SKM-1 treated with dmso at 0.1 percent for 144 hours (cell line): ENCODE measurements around the gene ARHGAP18.

ENCODE experiments used
- DNase-seq: peaks from one replicate; lab custom pipeline; 2025; ENCODE audit not compliant: unreplicated experiment; lab: John Stamatoyannopoulos, UW

The ARHGAP18 gene

DNA sequence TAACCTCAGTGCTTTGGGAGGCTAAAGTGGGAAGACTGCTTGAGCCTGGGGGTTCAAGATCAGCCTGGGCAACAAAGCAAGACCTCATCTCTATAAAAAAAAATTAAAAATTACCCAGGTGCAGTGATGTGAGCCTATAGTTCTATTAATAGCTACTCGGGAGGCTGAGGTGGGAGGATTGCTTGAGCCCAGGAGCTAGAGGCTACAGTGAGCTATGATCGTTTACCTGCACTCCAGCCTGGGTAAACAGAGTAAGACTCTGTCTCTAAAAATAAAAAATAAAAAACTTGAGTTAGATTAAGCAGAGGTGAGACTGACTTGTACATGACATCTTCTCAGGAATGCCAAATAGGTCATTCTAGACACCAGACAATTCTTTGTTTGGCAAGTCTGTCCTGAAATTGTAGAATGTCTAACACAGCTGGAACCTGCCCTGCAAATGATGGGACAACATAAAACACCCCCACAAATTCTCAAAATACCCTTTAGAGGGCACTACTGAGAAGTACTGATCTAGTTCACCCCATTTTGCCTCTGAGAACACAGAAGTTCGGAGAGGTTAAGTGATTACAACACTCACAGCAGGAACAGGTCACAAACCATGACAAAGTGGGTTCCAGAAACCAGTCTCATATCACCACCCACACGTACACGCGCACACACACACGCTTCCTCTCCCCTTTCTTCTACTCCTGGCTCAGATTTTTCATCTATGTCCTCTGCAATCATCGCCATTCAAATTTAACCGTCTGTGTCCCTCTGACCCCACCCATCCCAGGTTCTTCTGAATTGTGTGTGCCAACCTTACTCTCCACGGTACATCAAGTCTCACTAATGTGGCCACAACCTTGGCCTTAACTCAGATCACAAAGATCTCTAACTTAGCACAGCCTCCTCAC lies 38.3 kb downstream of the ARHGAP18 start:
- DNase-seq: peak; percentile 92

DNA sequence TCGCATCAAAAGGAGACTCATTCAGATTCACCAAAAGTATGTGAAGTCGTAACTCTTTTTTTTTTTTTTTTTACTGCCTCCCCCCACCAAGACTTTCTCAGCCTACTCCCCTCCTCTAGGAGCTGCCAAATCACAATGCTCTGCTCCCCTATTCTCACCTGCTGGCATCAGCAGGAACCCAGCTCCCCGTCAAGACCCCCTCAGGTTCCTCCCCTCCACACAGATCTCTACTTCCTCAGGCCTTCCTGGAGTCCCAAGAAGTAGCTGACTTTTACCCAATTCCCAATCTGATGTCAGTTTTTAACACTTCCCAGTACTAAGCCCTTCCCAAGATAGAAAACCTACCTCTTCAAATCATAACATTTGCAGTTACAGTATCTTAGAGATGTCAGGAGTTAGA lies 39.3 kb downstream of the ARHGAP18 start:
- no peak for DNase-seq

GRCh38 chr6:129667621-129668020 lies 42.4 kb downstream of the ARHGAP18 start:
- DNase-seq: no peak

- no peak for DNase-seq
Observed at GRCh38 chr6:129667034-129667433, 42.9 kb downstream of the ARHGAP18 start.

DNA sequence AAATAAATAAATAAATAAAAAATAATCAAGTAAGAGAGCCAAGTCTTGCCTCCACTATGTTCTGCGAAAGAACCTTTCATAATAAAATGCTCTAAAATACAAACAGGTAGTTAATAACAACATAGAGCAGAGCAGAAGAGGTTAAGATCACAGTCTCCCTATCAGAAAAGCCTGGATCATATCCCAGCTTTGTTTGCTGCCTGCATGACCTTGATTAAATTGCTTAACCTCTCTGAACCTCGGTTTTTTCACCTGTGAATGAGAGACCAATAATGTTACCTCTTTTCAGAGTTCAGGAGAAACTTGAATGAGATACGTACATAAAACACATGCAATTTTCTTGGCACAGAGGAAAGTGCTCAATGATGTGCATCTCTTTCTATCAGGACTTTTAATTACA lies 44.4 kb downstream of the ARHGAP18 start:
- DNase-seq: no peak

GRCh38 chr6:129663531-129663930 lies 46.4 kb downstream of the ARHGAP18 start:
- no peak for DNase-seq

DNA sequence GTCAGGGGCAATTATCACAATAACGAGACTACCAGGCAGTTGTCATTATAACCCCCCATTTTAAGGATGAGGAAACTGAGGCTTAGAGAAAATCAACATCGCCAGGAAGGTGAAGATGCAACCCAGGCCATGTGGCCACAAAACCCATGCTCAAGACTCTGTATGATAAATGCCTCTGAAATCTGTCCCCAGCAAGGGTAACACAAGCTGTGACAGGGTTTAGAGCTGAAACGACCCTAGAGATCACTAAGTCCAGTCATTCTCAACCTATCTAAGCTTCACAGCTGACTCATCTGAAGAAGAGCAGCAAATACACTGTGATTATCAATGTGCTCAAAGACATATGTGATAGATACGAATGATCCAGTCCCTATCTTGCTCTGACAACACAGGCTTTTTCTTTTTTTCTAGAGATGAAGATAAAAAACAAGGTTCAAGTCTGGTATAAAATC lies 47.0 kb downstream of the ARHGAP18 start:
- DNase-seq: no peak

GRCh38 chr6:129662406-129662766 lies 47.6 kb downstream of the ARHGAP18 start:
- DNase-seq: no peak

- DNase-seq: no peak
Observed at GRCh38 chr6:129661536-129662405, 48.2 kb downstream of the ARHGAP18 start.

GRCh38 chr6:129660346-129660676 lies 49.7 kb downstream of the ARHGAP18 start:
- DNase-seq: no peak

- DNase-seq: no peak
Observed at GRCh38 chr6:129659590-129660345, 50.2 kb downstream of the ARHGAP18 start.

DNA sequence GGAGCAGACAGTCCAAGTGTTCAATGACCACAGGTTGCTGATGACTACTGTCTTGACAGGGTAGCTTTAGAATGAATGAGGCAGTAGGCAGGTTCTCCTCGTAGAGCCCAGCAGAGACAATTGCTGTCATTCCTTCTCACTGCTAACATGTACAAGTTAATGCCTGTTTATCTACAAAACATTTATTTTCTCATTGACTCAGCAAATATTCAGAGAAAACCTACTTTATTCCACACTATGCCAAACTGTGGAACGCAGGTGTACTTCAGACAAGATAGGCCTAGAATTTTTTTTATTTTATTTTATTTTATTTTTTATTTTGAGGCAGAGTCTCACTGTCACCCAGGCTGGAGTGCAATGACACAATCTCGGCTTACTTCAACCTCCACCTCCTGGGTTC lies 50.8 kb downstream of the ARHGAP18 start:
- no peak for DNase-seq

- no peak for DNase-seq
Observed at GRCh38 chr6:129657483-129657882, 52.5 kb downstream of the ARHGAP18 start.

- DNase-seq: no peak
Observed at GRCh38 chr6:129655334-129655733, 54.6 kb downstream of the ARHGAP18 start.

GRCh38 chr6:129653746-129654145 lies 56.2 kb downstream of the ARHGAP18 start:
- no peak for DNase-seq

DNA sequence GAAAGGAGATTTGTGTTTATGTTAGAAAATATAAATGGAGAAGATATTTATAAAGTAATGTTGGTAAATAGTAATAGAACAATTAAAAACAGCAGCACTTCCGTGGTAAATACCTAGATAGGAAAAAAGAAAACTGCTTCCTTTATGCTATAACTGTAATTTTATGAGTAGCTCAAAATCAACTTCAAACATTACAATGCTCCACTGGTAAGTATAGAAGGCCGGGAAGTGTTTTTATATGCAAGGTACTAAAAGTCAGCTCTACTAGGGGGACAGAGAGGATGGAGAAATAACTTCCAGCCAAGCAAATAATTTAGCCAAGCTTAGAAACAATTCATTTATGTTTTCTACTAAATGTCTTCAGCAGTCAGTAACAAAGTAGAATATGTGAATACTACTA lies 56.7 kb downstream of the ARHGAP18 start:
- no peak for DNase-seq

DNA sequence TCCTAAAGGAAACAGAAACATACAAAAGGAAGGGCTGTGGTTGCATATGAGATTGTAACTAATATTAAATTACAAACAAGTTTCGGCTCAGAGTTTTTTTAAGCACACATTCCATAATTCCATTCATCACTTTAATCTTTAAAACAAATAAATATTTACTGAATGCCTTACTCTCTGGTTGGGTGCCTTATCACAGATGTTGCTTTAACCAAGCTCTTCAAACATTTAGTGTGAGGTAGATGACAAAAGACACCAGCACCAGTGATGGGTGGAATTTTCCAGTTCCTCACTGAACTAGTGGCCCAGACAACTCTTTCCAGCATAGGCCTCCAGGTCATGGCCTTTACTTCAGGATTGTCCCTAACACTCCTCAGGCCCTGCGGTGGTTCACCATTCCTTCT lies 58.7 kb downstream of the ARHGAP18 start:
- DNase-seq: no peak

DNA sequence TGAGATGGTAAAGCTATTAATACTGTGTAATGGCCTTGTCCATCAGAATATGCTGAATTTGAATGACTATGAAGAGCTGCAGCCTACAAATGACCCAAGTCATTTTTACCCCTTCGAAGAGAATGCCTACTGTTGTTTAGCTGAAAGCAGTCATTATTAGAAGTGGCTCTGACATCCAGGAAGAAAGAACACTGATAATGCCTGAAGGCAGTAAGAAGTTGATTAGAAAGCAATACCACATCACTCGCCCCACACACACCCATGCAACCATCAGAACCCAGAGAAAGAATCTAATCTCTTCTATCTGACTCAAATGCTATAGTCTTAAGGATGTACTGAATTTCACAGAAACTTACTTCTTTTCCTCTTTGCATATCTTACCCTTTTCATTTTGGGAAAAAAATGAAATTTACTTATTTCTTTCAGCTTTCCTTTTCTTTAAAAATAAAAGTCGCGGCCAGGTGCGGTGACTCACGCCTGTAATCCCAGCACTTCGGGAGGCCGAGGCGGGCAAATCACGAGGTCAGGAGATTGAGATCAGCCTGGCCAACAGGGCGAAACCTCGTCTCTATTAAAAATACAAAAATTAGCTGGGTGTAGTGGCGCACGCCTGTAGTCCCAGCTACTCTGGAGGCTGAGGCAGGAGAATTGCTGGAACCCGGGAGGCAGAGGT lies 61.0 kb downstream of the ARHGAP18 start:
- no peak for DNase-seq

DNA sequence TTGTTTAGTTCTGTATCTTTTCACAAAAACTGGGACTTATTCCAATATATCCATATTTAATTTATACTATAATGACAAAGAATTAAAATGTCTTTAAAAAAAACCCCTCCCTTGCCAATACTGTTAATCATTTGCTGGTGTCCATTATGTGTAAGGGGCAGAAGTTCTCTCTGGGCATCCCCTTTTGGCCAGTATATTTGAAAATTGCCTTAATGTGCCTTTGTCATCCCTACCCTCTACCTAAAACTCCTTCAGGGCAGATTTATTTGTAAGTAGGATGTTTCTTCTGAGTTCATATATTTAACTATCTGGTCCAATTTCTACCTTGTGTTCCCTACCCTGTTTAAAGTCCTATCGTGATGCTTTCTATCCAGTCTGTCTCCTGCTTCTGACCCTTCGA lies 62.9 kb downstream of the ARHGAP18 start:
- DNase-seq: no peak

DNA sequence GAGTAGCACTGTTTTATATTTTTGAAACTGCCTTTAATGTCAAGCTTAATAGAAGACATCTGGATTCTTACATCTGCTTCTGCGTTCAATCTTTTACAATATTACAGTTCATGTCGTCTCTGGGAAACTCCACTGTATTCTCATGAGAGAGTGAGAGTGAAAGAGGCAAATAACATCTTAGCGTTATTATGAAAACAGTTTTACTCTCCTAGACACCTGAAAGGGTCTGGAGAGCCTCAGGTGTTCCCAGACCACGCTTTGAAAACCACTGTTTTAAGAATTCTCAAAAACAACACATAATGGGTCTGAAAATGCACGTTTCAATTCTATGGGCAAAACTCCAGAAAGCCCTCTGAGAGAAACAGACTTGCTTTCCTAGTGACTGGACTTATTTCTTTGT lies 63.3 kb downstream of the ARHGAP18 start:
- no peak for DNase-seq
